ENCODE measurements around the gene LBX1. TPM values are rescaled to one million over a fixed set of nuclear protein-coding genes. Genes with fewer than 3 reads are reported as not detected.

Gene LBX1
- polyA plus RNA-seq, 3 donors = not detected

DNA sequence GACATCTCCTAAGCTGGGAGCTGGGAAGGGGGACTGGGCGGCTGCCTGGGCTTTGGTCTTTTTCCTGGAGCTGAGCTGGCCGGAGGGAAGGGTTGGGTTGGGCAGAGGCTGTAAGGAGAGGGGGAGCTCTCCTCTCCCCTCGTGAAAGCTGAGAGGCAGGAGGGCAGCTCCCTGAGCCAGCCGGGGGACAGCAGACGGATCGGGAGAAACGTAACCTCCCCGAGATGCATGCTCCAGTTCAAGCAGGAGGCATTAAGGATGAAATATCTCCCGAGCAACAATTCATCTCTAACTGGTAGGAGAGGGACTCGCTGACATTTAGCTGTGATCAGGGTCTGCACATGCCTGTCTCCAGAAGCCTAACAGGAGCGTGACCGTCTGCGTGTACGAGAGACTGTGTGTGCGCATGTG lies 19.9 kb upstream of the LBX1 start:
- WGBS, 3 donors = 37 to 46% (median 38%) methylated on average over 15 of the region's 15 CpGs
- H3K27ac ChIP-seq (ENCODE audit: low read depth, low read length) = no peak overlapping the region

DNA sequence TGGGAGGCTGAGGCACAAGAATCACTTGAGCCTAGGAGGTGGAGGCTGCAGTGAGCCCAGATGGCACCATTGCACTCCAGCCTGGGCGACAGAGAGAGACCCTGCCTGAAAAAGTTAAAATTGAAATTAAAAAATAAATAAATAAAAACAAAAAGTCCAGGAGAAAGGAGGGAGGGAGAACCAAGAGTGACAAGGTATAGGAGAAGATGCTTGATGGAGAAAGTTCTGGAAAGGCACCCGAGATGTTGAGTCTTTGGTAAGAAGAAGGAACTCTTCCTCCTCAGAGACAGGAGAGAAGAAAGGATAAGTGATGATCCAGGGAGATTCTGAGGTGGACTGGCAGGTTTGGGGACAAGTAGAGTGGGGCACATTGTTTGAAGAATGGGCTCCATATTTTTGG lies 17.4 kb upstream of the LBX1 start:
- WGBS, 3 donors = 84 to 93% (median 85%) methylated on average over 2 of the region's 2 CpGs
- no peak overlapping the region for H3K27ac ChIP-seq (ENCODE audit: low read depth, low read length)

DNA sequence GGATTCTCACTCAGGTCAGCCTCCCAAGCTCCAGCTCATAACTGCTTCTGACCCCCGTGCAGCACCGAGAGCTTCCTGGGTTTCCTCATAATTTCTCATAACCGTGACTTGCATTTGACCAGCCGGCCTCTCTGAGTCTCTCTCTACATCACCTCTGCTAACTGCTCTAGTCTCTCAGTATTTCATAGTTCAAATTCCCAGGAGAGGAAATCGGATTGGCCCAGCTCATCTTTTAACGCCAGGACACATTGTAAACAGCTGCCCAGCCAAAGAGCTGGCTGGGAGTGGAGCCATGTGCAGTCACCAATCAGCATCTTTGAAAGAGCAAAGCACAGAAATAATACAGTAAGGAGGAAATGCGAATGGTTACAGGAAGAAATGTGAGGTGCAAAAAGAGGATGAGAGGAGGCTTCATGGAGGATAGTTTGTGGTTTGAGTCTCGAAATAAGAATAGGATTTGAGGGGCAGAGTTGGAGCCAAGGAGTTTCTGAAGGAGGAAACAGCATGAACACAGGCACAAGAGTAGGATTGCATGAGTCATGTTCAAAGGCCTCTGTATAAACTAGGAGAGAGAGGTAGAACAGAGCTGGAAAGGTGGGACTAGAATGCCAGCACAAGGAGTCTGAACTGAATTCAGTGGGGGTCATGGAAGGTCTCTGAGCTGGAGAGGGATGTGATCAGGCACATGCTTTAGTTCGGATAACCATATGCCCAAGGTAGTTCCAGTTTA lies 15.2 kb upstream of the LBX1 start:
- 34 to 55% (median 45%) methylated on average over 9 of the region's 9 CpGs for WGBS, 3 donors

DNA sequence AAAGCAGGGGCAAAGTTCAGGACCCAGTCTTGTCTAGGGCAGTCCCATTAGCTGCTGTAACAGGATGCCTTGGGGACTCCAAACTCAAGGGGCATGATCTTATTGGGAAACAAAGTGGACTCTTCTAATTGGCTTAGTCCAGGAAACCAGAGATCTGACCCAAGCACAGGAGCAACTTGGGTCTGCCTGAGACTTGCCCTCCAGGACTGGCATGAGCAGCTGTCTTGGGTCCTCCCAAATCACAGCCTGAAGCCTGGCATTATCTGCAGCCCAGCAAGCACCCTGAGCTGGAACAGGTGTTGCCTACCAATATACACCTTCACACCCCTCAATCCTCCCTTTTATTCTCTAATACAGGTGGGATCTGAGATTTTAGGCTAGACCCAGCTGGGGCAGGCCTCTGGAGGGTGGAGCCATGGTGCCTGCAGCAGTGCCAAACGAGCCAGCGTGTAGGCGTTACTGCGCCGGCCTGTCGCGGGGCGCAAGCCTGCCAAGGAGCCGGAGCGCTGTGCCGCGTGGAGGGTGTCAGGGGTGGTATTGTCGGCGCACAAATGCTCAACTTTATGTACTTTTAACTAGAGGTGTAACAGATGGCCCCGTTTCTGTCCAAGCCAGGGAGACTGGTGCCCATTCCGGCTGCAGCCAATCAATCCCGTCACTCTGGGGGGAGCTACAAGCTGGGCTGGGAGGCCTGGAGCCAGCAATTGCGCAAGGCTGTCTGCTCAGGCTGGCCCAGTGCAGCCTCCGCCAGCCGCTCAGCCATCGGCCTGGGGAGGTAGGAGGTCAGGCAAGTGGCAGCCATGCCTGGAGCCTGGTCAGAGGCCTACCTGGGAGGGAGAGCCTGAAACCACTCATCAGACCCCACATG lies 12.8 kb upstream of the LBX1 start:
- WGBS, 3 donors = 76 to 87% (median 83%) methylated on average over 21 of the region's 21 CpGs
- H3K27ac ChIP-seq (ENCODE audit: low read depth, low read length) = no peak overlapping the region

More for the DNA sequence above, 15.2 kb upstream of the LBX1 start:
- H3K27ac ChIP-seq (ENCODE audit: low read depth, low read length) = no peak overlapping the region

DNA sequence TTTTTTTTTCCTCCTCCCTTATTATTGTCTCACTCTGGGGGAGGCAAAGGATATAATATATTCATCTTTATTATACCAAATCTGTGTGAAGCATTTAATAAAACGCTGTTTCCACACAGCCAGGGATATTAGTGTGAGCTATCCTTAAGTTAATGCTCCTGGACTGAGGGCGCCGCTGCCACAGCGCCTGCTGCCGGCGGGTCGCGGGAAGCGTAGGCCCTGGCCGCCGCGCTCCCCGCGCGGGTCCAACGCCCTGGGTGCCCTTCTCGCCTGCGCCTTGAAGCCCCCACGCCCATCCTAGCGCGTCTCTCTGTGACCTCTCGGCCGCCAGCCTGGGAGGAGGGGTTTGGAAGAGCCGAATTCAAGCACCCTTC lies 9.5 kb upstream of the LBX1 start:
- no peak overlapping the region for H3K27ac ChIP-seq (ENCODE audit: low read depth, low read length)
- 14 to 27% (median 16%) methylated on average over 24 of the region's 24 CpGs for WGBS, 3 donors

DNA sequence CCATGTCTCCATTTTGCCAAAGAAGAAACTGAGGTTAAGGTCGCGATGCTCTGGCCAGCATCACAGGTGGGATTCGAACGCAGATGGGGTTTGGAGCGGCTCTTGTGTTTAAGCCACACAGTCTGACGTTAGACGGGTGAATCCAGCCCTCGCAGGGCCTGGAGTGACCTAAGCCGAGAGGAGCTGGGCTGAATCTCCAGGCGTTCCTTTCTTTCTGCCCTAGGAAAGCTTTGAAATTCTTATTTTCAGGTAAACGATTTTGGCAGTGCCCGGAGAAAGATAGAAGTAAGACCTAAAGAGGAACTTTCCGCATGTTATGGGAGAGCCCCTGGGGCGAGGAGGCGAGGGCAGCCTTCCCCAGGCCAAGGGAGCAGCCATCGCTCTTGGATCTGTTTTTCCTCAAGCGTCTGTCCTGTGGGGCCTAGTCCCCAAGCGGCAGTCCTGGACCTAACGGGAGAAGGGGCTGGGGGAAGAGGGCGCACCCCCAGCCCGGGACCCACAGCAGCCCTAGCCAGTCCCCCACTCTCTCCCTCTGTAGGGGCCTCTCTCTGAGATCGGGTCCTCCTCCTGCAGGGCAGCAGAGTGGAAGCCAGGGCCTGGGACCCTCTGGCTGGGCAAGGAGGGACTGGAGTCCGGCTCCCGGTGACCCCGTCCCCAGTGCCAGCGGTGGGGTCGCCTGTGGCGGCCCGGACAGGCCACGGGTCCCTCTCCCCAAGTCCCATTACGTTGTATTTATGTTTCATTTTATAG lies 8.9 kb upstream of the LBX1 start:
- 14 to 16% (median 15%) methylated on average over 31 of the region's 31 CpGs for WGBS, 3 donors
- no peak overlapping the region for H3K27ac ChIP-seq (ENCODE audit: low read depth, low read length)

DNA sequence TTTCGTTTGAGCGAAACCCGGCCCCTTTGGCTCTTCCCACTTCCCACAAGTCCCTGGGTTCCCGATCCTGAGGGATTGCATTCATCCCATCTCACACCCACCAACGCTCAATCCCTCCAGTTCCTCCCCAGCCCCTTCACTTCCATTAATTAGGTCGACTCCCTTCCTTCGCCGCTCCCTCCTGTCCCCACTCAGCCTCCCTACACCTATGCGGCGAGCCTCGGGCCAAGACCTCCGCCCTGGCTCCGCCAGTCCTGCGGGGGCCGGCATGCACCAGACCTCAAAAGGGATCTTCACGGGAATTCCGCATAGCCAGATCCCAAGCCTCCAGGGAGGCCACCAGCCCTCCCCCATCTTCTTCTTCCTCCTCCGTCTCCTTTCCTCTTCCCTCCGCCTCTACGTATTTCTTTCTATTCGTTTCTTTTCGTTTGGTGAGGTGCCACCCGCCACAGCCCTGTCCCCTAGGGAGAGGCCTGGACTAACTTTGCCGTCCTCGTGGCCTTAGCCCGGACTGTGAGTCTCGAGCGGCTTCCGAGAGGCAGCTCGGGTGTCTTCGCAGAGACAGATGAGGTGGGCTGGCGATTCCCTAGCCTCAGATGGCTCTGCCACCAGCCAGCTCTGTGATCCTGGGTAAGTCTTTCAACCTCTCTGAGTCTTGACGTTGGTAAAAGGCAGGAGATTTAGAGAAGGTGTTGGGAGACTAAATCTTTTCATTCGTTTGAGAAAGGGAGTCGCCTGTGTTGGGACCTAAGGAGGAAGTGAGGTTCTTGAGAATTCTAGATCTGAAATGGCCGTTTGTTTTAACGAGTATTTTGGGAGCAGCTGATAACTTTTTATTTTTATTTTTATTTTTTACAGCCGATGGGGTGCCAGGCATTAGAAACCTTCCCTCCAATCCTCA lies 8.1 kb upstream of the LBX1 start:
- H3K27ac ChIP-seq (ENCODE audit: low read depth, low read length) = no peak overlapping the region
- 9 to 12% (median 10%) methylated on average over 38 of the region's 38 CpGs for WGBS, 3 donors

DNA sequence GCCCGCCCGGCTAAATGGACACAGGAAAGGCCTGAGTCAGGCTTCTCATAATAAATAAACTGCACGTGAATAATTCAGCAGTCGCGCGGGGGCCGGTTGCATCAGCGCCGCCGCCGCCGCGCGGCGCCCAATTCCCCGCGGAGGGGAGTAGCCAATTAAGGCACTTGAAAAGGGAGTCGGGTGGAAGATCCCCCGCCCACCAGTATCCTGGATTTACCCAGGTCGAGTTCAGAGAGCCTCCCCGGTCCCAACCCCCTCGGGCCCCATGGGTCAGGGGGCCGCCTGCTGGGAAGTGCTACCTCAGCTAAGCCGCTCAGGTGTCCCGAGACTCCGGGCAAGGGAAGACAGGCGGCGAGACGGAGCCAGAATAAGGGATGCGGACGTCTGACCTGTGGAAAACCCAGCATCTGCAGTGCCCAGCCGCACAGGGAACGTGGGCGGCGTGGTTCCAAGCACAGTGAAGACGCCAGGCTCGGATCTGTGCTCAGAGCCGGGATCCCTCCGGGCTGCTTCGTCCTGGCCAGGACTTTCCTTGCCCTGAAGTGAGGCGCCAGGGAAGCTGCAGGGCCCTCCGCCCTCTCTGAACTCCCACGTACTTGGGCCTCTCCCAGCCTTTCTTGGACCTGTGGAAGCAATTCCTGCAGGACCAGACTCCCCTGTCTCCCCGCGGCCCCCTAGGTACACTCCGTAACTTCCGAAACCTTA lies 7.3 kb upstream of the LBX1 start:
- H3K27ac ChIP-seq (ENCODE audit: low read depth, low read length) = no peak overlapping the region
- WGBS, 3 donors = 5 to 7% (median 7%) methylated on average over 45 to 47 of the region's 47 CpGs

DNA sequence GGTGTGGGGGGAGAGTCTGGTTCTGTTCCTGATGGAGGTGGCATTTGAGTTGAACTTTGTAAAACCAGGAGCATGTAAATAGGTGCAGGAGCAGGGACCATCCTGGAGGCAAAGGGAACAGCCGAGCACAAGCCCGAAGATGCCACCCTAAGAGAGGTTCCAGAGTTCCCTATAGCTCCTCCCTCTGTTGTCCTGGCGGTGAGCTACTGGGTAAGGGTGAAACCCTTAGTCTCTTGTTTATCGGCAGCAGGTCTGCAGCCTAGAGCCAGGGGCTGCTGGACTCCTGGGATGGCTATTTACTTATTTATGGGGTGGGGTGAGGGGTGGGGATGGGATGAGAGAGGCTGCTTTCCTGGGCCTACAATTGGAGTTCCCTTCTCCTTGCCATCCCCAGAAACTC lies 6.5 kb upstream of the LBX1 start:
- 4 to 25% (median 11%) methylated on average over 4 of the region's 4 CpGs for WGBS, 3 donors
- H3K27ac ChIP-seq (ENCODE audit: low read depth, low read length) = no peak overlapping the region

DNA sequence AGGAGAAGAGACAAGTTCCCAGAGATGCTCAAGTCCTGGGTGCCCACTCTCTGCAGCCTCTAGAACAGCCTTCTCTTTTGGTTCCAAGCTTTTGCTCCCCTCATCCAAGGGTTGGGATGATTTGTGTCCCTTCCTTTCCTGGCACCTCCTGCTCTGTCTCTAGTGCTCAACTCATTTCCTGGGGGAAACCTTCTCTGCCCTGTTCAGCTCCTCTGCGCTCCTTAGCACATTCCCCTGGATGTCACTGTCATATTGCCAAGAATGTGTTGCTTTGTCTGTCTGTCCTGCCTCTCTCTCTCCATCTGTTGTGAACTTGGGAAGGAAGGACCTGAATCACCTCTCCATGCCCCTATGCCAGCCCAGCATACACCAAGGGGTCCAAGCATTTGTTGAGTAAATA lies 5.1 kb upstream of the LBX1 start:
- H3K27ac ChIP-seq (ENCODE audit: low read depth, low read length) = no peak overlapping the region
- 35 to 68% (median 50%) methylated on average over 1 of the region's 1 CpG for WGBS, 3 donors

DNA sequence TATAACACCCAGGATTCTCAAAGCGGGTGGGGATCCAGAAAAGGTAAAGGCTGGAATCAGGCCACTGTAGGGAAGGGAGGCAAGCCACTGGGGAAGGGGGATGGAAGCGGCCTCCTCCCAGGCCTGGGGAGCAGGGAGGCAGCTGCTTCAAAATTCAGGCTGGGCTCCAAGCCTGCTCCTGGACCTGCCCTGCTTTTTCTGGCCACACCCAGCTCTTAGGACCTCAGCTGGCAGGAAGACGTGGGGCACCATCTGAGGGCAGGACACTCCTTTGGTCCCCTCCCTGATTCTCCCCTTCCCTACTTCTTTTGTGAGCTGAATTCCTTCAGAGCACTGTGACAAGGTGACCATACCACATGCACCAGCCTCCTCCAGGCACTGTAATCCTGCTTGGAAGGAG lies 4.6 kb upstream of the LBX1 start:
- no peak overlapping the region for H3K27ac ChIP-seq (ENCODE audit: low read depth, low read length)
- 18 to 21% (median 18%) methylated on average over 3 of the region's 3 CpGs for WGBS, 3 donors

DNA sequence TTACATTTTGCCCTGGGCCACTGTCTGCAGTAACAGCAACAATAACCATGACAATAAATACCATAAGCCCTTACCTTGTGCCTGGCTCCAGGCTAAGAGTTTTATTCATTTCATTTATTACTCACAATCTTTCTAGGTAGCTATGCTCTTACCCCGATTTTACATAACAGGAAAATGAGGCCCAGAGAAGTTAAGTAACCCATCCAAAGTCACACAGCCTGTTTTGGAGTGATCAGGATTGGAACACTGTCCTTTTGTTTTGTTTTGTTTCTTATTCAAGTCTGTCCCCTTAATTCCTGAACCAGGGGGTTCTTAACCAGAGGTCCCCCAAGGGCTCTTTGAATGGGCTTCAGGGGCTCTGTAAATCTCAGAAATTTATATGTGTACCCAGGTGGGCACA lies 4.2 kb upstream of the LBX1 start:
- H3K27ac ChIP-seq (ENCODE audit: low read depth, low read length) = no peak overlapping the region
- WGBS, 3 donors = 24 to 39% (median 36%) methylated on average over 1 of the region's 1 CpG

DNA sequence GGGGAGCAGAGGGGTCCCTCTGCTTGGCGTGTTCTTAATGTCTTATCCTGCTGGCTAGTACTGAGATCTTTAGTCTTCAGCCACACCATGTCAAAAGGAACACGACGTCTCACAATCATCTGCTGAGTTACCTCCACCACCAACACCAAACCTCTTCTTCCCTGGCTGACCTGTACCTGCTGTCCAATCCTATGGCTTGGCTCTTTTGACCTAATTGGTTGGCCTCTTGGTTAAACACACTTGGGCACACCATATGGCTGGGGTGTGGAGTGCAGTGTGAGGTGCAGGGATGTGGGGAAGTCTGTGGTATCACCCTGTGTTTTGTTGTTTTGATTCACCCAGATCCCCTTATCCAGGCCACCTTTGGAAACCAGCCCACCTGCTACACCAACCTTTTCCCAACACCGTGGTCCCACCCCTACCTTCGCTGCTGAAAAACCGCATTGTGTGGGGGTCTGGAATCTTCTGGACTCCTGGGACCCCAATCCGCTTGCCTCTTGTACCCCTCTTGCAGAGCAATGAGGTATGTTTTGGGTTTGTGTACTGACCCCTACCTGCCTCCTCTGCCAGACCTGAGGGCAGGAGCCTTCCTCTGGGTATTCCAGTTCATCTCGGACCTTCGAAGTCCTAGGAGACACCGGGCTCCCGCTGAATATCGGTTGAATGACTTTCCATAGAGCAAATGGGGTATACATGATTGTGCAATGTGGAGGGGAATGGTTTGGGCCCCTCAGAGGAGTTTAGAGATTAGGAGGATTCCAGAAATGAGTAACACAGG lies 2.8 kb upstream of the LBX1 start:
- WGBS, 3 donors = 17 to 23% (median 21%) methylated on average over 12 of the region's 12 CpGs
- no peak overlapping the region for H3K27ac ChIP-seq (ENCODE audit: low read depth, low read length)

DNA sequence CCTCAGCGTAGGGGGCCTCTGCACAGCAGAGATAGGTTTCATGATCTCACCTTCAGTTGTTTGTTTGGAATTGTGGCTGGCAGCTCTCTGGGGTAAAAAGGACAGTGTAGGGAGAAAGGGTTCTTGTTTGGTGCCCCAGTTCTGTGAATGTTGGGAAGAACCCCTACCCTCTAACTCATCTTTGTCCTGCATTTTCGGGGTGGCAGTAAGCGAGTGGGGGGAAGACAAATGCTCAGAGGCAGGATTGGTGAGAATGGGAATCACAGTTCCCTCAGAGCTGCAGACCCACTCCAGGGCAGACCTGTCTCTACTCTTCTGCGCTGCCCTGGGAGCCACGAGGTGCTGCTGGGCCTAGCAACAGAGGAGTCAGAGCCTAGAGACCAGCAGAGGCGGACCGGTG lies 1.8 kb upstream of the LBX1 start:
- WGBS, 3 donors = 49 to 62% (median 60%) methylated on average over 6 to 7 of the region's 7 CpGs
- H3K27ac ChIP-seq (ENCODE audit: low read depth, low read length) = no peak overlapping the region

DNA sequence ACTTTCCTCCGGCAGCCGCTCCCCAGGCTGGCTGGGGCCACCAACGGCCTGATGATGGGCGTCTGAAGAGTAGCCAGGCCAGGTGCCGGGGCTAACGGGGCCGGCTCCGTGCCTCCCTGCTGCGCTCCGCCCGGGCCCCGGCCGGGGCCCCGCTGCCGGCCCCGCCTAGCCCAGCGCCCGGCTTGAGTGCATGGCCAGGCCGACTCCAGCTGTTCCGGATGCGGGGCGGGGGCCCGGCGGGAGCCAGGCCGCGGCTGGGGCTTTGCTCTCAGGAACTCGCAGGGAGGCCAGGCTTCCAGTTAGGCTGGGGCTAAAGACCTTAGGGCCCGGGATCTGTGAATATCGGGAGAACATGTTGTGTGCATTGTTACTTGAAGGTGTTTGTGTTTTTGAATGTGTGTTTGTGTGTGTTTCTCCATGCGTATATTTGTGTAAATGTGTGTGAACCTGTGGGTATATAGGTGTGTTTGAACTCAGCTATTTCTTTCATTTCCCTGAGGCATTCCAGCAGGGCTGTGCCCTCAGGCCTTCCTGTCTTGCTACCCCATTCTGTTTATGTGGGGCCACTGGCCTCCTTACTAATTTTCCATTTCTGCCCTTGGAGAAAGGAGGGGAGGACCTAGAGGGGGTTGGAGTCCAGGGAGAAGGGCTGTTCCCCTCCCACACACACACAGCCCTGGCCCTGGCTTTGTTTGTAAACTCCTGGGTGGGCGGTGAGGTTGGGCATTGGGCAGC lies 1.1 kb upstream of the LBX1 start:
- WGBS, 3 donors = 3 to 9% (median 6%) methylated on average over 30 to 31 of the region's 31 CpGs
- H3K27ac ChIP-seq (ENCODE audit: low read depth, low read length) = no peak overlapping the region

DNA sequence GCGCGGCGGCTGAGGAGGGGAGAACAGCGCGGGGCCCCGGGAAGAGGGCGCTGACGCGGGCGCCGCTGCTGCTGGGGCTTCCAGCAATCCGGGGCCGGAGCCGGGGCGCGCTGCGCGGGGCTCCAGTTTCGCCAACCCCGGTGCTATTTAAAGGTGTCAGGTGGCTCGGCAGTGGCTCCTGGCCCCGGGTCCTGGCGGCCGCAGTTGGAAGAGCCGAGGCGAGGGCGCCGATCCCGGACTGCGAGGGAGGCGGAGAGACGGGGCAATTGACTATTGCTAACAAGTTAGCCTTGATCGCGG lies 347 bp downstream of the LBX1 start:
- WGBS, 3 donors = 2 to 3% (median 3%) methylated on average over 28 to 34 of the region's 34 CpGs

More for the DNA sequence above, 347 bp downstream of the LBX1 start:
- no peak overlapping the region for H3K27ac ChIP-seq (ENCODE audit: low read depth, low read length)

All from adipose tissue (tissue), 3 donors.